ENCODE results near the gene CORO7. TPM values are rescaled to one million over a fixed set of nuclear protein-coding genes. Genes with fewer than 3 reads are reported as not detected.

CORO7 gene
- polyA plus RNA-seq, 1 of the 3 experiments (the other 2 are of a cell fraction) = 25.8 TPM

DNA sequence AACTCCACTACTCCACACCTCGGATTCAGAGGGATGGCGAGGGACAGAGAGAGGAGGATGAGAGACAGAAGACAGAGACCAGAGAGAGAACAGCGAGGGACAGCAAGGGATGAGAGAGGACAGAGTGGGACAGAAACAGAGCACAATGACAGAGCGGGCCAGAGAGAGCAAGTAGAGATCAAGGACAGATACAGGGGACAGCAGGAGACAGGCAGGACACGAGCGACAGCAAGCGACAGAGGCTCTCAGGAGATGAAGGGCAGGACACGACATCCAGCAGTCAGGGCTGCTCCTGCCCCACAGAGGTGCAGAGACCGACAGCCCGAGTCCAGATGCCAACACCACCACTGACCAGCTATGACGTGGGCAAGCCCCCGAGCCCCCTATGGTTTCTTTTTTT lies 14.9 kb downstream of the CORO7 start:
- 94% methylated on average over 12 of the region's 12 CpGs for WGBS (ENCODE audit: low lambda C conversion rate)
- no peaks in the 10 kb centered on the region for H3K36me3 ChIP-seq (replicated peaks in 1 of 2; ENCODE audit: control insufficient read depth in 1 of 2, insufficient read depth in 2 of 2, low read length in 1 of 2)
- CTCF ChIA-PET = interaction anchor here (0.8 to 9.3 kb wide), 27 partner anchors 14 to 338 kb away, joined by 3 to 558 read pairs (median 11); partner anchors contain the start of genes CORO7, GLIS2, PAM16 and VASN
- no peak overlapping the region for H3K4me2 ChIP-seq
- H3K4me3 ChIP-seq (ENCODE audit: low read depth in 2 of 2, low read length in 1 of 2) = no peak overlapping the region
- no peaks in the 10 kb centered on the region for H4K20me1 ChIP-seq (ENCODE audit: insufficient read depth)
- H3K9ac ChIP-seq = no peak overlapping the region
- DNase-seq = peak; percentile 69
- H2AFZ ChIP-seq (ENCODE audit: low read depth) = no peak overlapping the region
- peaks cover 0 to 11% of the 10 kb centered on the region in 2 experiments; a peak in 1 of 4 replicates for H3K4me1 ChIP-seq (ENCODE audit: control insufficient read depth in 1 of 2, insufficient read depth in 2 of 2, low read depth in 1 of 2, low read length in 1 of 2)
- H3K27me3 ChIP-seq (ENCODE audit: insufficient read depth) = no peaks in the 10 kb centered on the region
- TF ChIP-seq GABPA (IDR thresholded peaks at IDR 0.05; ENCODE audit: low read depth) = no peak
- peak; percentile 47; the same call in 1 of the 2 replicates for TF ChIP-seq SMC3 (IDR thresholded peaks at IDR 0.05; ENCODE audit: low read depth, low read length)
- TF ChIP-seq NFIC (IDR thresholded peaks at IDR 0.05; ENCODE audit: borderline replicate concordance) = no peak
- TF ChIP-seq ELF1 (IDR thresholded peaks at IDR 0.05) = no peak
- TF ChIP-seq FOXJ3 (CRISPR knock-in tag; IDR thresholded peaks at IDR 0.05) = no peak
- no peak for TF ChIP-seq RFX5 (IDR thresholded peaks at IDR 0.05; ENCODE audit: low read length)
- TF ChIP-seq SIN3A (IDR thresholded peaks at IDR 0.05; ENCODE audit: borderline replicate concordance, low read depth, low read length) = no peak
- no peak for TF ChIP-seq TEAD4 (IDR thresholded peaks at IDR 0.05; ENCODE audit: borderline replicate concordance, insufficient read depth)
- TF ChIP-seq TCF12 (IDR thresholded peaks at IDR 0.05) = no peak
- peak; percentile 67 for TF ChIP-seq RAD21 (IDR thresholded peaks at IDR 0.05; ENCODE audit: low read length)
- TF ChIP-seq MXI1 (IDR thresholded peaks at IDR 0.05; ENCODE audit: low read depth, low read length) = peak; percentile 61; the same call in 1 of the 2 replicates
- TF ChIP-seq YY1 (IDR thresholded peaks at IDR 0.05; ENCODE audit: low read depth) = no peak
- TF ChIP-seq, protein P1, sequence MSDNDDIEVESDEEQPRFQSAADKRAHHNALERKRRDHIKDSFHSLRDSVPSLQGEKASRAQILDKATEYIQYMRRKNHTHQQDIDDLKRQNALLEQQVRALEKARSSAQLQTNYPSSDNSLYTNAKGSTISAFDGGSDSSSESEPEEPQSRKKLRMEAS (IDR thresholded peaks at IDR 0.05; ENCODE audit: low read depth) = no peak
- TF ChIP-seq RCOR1 (IDR thresholded peaks at IDR 0.05; ENCODE audit: low read length) = 0 out of 2 replicates have a peak, but pooled peaks have one; percentile 13
- peak; percentile 78 for TF ChIP-seq GATA2 (CRISPR knock-in tag; IDR thresholded peaks at IDR 0.05)
- no peak for TF ChIP-seq TAF1 (IDR thresholded peaks at IDR 0.05; ENCODE audit: borderline replicate concordance, low read depth, low read length)
- H3K27ac ChIP-seq (ENCODE audit: low read depth in 2 of 2, low read length in 1 of 2) = peak overlapping the region in 1 of 2 experiments; percentile 31; a peak in 2 of 4 replicates
- POLR2A ChIA-PET = interaction anchor here (0.6 kb wide), 1 partner anchor 88 kb away, joined by 3 read pairs; no protein-coding TSS in a partner anchor
- H3K9me3 ChIP-seq = no peaks in the 10 kb centered on the region
- H3K79me2 ChIP-seq (ENCODE audit: insufficient read depth) = no peaks in the 10 kb centered on the region
- no peaks in the 10 kb centered on the region for H3K9me2 ChIP-seq
- peaks cover 7% of the 10 kb centered on the region for H3F3A ChIP-seq (replicated peaks; ENCODE audit: insufficient read depth)

DNA sequence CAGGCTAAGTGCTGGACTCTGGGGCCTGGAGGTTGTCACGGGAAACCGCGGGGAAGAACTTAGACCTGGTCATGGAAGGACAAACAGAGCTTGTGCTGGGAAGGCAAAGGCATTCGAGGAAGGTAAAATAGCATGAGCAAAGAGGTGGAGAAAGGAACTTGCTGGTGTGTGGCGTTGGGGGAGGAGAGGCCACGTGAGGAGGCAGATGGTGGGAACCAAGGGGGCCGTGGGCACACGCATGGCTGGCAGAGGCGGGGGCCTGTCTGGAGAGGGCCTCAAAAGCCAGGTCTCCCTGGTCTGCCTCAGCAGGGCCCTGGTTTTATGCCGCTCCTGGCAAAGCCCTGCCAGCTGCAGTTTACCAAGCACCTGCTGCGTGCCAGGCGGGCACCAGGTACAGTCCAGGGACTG lies 15.3 kb downstream of the CORO7 start:
- Histone ChIP-seq H3K4me3 (ENCODE audit: low read depth in 2 of 2, low read length in 1 of 2) (no peak overlapping the region), H3K36me3 (replicated peaks in 1 of 2; ENCODE audit: control insufficient read depth in 1 of 2, insufficient read depth in 2 of 2, low read length in 1 of 2) (no peaks in the 10 kb centered on the region), H3K79me2 (ENCODE audit: insufficient read depth) (no peaks in the 10 kb centered on the region), H3K9me3 (no peaks in the 10 kb centered on the region), H4K20me1 (ENCODE audit: insufficient read depth) (no peaks in the 10 kb centered on the region), H2AFZ (ENCODE audit: low read depth) (no peak overlapping the region), H3K27ac (ENCODE audit: low read depth in 2 of 2, low read length in 1 of 2) (peak overlapping the region in 1 of 2 experiments; percentile 31; a peak in 2 of 4 replicates), H3K27me3 (ENCODE audit: insufficient read depth) (no peaks in the 10 kb centered on the region), H3F3A (replicated peaks; ENCODE audit: insufficient read depth) (peaks cover 7% of the 10 kb centered on the region), H3K4me1 (ENCODE audit: control insufficient read depth in 1 of 2, insufficient read depth in 2 of 2, low read depth in 1 of 2, low read length in 1 of 2) (peaks cover 0 to 11% of the 10 kb centered on the region in 2 experiments; a peak in 1 of 4 replicates), H3K4me2 (no peak overlapping the region), H3K9me2 (no peaks in the 10 kb centered on the region), H3K9ac (no peak overlapping the region)
- POLR2A ChIA-PET = interaction anchor here (0.6 kb wide), 1 partner anchor 88 kb away, joined by 3 read pairs; no protein-coding TSS in a partner anchor
- TF ChIP-seq EZH2phosphoT487 (IDR thresholded peaks at IDR 0.05; ENCODE audit: borderline replicate concordance, low read depth) = no peak
- TF ChIP-seq JUND (IDR thresholded peaks at IDR 0.05) = no peak
- TF ChIP-seq, protein P2, sequence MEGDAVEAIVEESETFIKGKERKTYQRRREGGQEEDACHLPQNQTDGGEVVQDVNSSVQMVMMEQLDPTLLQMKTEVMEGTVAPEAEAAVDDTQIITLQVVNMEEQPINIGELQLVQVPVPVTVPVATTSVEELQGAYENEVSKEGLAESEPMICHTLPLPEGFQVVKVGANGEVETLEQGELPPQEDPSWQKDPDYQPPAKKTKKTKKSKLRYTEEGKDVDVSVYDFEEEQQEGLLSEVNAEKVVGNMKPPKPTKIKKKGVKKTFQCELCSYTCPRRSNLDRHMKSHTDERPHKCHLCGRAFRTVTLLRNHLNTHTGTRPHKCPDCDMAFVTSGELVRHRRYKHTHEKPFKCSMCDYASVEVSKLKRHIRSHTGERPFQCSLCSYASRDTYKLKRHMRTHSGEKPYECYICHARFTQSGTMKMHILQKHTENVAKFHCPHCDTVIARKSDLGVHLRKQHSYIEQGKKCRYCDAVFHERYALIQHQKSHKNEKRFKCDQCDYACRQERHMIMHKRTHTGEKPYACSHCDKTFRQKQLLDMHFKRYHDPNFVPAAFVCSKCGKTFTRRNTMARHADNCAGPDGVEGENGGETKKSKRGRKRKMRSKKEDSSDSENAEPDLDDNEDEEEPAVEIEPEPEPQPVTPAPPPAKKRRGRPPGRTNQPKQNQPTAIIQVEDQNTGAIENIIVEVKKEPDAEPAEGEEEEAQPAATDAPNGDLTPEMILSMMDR (IDR thresholded peaks at IDR 0.05) = no peak
- TF ChIP-seq TEAD4 (IDR thresholded peaks at IDR 0.05; ENCODE audit: borderline replicate concordance, insufficient read depth) = no peak
- no peak for TF ChIP-seq YY1 (IDR thresholded peaks at IDR 0.05; ENCODE audit: low read depth)
- TF ChIP-seq FOXM1 (IDR thresholded peaks at IDR 0.05; ENCODE audit: low read depth) = no peak
- TF ChIP-seq, protein P3, sequence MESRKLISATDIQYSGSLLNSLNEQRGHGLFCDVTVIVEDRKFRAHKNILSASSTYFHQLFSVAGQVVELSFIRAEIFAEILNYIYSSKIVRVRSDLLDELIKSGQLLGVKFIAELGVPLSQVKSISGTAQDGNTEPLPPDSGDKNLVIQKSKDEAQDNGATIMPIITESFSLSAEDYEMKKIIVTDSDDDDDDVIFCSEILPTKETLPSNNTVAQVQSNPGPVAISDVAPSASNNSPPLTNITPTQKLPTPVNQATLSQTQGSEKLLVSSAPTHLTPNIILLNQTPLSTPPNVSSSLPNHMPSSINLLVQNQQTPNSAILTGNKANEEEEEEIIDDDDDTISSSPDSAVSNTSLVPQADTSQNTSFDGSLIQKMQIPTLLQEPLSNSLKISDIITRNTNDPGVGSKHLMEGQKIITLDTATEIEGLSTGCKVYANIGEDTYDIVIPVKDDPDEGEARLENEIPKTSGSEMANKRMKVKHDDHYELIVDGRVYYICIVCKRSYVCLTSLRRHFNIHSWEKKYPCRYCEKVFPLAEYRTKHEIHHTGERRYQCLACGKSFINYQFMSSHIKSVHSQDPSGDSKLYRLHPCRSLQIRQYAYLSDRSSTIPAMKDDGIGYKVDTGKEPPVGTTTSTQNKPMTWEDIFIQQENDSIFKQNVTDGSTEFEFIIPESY (IDR thresholded peaks at IDR 0.05; ENCODE audit: borderline replicate concordance, low read depth) = no peak
- TF ChIP-seq, protein P4, sequence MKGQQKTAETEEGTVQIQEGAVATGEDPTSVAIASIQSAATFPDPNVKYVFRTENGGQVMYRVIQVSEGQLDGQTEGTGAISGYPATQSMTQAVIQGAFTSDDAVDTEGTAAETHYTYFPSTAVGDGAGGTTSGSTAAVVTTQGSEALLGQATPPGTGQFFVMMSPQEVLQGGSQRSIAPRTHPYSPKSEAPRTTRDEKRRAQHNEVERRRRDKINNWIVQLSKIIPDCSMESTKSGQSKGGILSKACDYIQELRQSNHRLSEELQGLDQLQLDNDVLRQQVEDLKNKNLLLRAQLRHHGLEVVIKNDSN (IDR thresholded peaks at IDR 0.05; ENCODE audit: borderline replicate concordance, low read depth) = no peak
- no peak for TF ChIP-seq TCF12 (IDR thresholded peaks at IDR 0.05)
- TF ChIP-seq, protein P5, sequence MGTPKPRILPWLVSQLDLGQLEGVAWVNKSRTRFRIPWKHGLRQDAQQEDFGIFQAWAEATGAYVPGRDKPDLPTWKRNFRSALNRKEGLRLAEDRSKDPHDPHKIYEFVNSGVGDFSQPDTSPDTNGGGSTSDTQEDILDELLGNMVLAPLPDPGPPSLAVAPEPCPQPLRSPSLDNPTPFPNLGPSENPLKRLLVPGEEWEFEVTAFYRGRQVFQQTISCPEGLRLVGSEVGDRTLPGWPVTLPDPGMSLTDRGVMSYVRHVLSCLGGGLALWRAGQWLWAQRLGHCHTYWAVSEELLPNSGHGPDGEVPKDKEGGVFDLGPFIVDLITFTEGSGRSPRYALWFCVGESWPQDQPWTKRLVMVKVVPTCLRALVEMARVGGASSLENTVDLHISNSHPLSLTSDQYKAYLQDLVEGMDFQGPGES (IDR thresholded peaks at IDR 0.05; ENCODE audit: low read depth, low read length) = no peak
- CTCF ChIA-PET = interaction anchor here (0.7 to 9.3 kb wide), 12 partner anchors 14 to 147 kb away, joined by 3 to 558 read pairs (median 39); partner anchors contain the start of genes CORO7, PAM16 and VASN
- WGBS (ENCODE audit: low lambda C conversion rate) = 95% methylated on average over 12 of the region's 12 CpGs
- no peak for DNase-seq

Data from SK-N-SH (cell line).